GM19324 (cell line): ENCODE results near the gene ASCL3.
"Not testable (repeated sequence)": the region's sequence is repeated elsewhere in the genome, so short reads cannot be mapped to it uniquely, and the experiment has no call there.

Experiments
- ATAC-seq: cut with Tn5 transposase; IDR thresholded peaks from one replicate; pipeline ENCODE4 v1.9.1; 2021; ENCODE audit warnings: mild to moderate bottlenecking, moderate library complexity; ENCODE audit not compliant: unreplicated experiment, low FRiP score

Gene ASCL3

DNA sequence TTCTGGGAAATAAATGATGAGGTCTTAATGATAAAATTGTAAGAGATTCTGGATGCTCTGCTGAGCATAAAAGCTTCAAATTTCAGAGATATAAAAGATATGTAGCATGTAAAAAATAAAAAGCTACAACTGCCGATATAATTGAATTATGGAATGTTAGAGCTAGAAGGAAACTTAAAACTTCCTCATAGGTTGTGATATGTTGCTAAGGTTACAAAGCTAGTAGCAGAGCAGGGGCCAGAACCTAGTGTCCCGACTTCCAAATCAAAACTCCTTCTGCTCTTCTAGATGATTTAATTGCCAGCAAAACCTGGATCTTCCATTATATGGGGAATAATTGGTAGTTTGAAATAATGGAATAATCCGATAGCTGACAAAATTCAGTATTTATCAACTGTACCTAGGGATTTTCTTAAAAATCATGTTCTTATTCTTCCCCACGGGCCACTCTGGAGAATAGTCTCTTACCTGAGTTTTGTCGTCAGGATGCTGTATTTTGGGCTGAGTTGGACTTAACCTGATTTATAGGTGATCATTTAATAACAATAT lies at the start of gene ASCL3:
ASCL3 (minus strand) TSS at position 499 of the 549 bp plus-strand sequence. CDS start 4,855 bp downstream, outside the sequence.
- no peak for ATAC-seq

DNA sequence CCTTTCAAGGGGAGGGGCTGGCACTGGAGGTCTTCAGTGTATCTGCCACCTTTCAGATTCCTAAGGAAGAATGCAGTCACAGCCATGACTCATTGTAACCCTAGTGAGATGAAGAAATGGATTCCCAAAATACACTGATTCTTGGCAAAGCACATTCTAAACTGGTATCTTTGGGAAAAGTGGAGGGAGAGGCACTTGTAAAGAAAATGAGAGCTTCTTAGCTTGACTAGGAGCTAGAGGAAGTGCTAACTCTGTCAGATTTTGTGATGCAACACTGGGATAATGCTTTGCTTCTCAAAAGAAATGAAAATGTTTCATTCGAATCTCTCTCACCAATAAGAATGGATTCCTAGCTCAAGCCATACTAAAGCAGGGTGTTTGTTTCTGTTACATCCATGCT lies 46.6 kb upstream of the ASCL3 start:
- no peak for ATAC-seq

- no peak for ATAC-seq
These were observed 45.8 kb upstream of the ASCL3 start for GRCh38 chr11:8988329-8989234.

DNA sequence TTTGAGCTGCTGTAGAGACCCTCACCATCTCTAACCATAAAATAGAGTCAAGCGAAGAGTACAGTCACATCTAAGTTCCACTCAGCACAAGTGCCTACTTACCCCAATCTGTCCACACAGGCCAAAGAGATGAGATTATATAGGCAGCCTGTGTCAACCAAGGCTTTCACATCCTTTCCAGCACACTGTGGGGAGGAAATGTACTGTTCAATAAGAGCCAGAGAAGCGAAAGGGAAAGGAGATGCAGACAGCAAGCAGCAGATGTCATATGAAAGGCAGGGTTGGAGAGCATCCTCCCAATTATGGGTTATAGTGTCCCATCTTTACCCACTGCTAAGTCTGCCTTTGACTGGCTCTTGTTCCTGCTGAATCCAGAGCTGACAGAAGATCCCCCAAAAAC lies 44.6 kb upstream of the ASCL3 start:
- peak; percentile 53 for ATAC-seq

- not testable (repeated sequence) for ATAC-seq
These were observed 44.0 kb upstream of the ASCL3 start for GRCh38 chr11:8986772-8987171.

GRCh38 chr11:8985462-8985861 lies 42.6 kb upstream of the ASCL3 start:
- ATAC-seq: no peak

- ATAC-seq: no peak
These were observed 40.7 kb upstream of the ASCL3 start for GRCh38 chr11:8983552-8983951.

- no peak for ATAC-seq
These were observed 37.7 kb upstream of the ASCL3 start for GRCh38 chr11:8980485-8980884.

- not testable (repeated sequence) for ATAC-seq
These were observed 36.5 kb upstream of the ASCL3 start for GRCh38 chr11:8979365-8979764.

DNA sequence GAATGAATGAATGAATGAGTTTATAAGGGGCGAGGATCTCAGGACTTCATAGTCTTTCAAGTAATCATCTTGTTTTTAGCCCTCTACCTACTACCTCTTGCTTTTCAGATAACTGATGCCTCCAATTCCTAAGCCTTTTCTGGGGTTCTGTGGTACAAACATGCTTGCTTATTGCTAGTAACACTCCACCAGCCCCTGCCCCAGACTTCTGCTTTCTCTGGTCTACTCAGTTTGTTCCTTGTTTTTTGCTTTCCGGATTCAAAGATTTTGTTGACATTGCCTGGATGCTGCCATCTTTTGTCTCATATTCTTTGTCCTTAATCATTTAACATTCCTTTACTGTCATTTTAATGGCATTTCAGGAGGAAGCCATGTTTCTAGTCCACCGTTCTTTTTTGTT lies 30.3 kb upstream of the ASCL3 start:
- no peak for ATAC-seq

GRCh38 chr11:8971924-8972316 lies 29.1 kb upstream of the ASCL3 start:
- no peak for ATAC-seq

DNA sequence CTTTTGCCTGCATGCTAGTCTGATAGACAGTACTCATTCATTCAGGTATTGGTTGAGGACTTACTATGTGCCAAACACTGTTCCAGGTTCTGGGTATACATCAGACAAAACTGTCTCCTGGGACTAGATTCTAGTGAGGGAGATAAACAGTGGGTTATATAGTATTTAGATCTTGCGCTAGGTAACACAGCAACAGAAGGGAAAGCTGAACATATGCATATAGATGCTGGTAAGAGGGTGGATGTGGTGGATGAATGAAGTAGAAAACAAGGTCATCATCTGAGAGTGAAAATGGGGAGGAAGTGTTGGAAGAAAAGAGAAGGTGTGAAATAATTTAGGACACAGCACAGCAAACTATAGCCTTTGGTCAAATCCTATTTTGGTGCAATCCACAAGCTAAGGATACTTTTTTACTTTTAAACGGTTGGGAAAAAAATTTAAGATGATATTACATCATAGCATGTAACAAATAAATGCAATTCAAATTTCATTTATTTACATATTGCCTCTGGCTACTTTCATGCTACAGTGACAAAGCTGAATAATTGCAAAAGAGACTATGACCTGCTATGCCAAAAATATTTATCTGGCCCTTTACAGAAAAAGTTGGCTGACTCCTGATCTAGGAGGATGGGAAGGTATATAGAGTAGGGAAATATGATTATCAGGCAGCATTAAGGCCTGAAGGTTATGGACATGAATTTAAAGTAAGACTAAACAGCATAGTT lies 28.5 kb upstream of the ASCL3 start:
- ATAC-seq: no peak

GRCh38 chr11:8967184-8967583 lies 24.4 kb upstream of the ASCL3 start:
- no peak for ATAC-seq

GRCh38 chr11:8964324-8965320 lies 21.8 kb upstream of the ASCL3 start, which contains the start of gene TMEM9B:
TSS of gene TMEM9B (minus strand) at chr11:8964442. CDS start at chr11:8964313, 129 bp downstream.
- ATAC-seq: peak; percentile 92

GRCh38 chr11:8963569-8964323 lies 20.9 kb upstream of the ASCL3 start:
- ATAC-seq: peak; percentile 72

- ATAC-seq: no peak
These were observed 20.0 kb upstream of the ASCL3 start for GRCh38 chr11:8962841-8963240.

- no peak for ATAC-seq
These were observed 18.6 kb upstream of the ASCL3 start for GRCh38 chr11:8961401-8961800.

DNA sequence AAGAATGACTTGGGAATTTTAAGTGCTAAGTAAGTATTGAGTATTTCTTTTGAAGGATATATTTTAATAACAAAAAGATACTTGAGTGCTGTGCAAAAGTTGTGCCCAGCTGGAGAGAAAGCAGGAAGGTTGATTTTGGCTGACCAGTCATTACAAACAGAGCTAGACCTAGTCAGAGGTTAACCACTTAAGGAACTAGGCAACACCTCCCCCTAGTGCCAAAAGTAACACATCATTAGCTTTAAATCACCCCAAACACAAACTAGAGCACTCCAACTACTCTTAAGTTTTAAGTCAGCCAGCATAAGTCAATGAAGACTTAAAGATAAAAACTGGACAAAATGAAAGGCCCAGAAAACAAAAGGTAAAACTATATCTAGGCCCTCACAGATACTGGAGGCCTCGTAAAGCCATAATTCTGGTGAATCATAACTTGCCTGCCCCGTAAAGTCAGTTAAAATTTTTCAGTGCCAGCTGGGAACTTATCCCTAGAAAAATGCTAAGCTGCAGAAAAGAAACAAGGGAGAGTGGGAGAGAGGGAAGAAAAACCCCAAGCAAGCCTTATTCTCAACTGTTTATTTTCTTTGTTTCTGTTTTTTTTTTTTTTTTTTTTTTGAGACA lies 16.8 kb upstream of the ASCL3 start:
- no peak for ATAC-seq

DNA sequence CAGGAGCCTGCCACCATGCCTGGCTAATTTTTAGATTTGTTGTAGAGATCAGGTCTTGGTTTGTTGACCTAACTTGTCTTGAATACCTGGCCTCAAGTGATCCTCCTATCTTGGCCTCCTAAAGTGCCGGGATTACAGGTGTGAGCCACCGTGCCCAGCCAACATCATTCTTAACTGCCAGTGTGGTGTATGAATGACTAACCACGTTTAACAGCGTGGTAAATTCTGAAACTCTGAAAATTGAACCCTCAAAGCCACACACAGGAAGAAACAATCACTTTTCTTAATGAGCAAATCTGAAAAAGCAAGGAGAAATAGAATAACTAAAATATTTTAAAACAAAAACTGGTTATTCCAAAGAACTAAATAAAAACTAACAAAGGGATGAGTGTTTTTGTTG lies 14.0 kb upstream of the ASCL3 start:
- no peak for ATAC-seq
